ENCODE results near the gene SAMD1.

SAMD1 gene

GRCh38 chr19:14113762-14114414 lies 23.3 kb upstream of the SAMD1 start:
- DNase-seq (ENCODE audit: low read depth in 2 of 2) = no peak

- no peak for DNase-seq (ENCODE audit: low read depth in 2 of 2)
Measured at GRCh38 chr19:14112809-14113385, 22.3 kb upstream of the SAMD1 start.

GRCh38 chr19:14112051-14112808 lies 21.7 kb upstream of the SAMD1 start:
- DNase-seq (ENCODE audit: low read depth in 2 of 2) = no peak

- no peak for DNase-seq (ENCODE audit: low read depth in 2 of 2)
Measured at GRCh38 chr19:14111486-14111885, 20.9 kb upstream of the SAMD1 start.

GRCh38 chr19:14110650-14111049 lies 20.1 kb upstream of the SAMD1 start:
- DNase-seq (ENCODE audit: low read depth in 2 of 2) = no peak

GRCh38 chr19:14107581-14108461 lies 17.3 kb upstream of the SAMD1 start:
- no peak for DNase-seq (ENCODE audit: low read depth in 2 of 2)

GRCh38 chr19:14106840-14107239 lies 16.3 kb upstream of the SAMD1 start:
- DNase-seq (ENCODE audit: low read depth in 2 of 2) = no peak

GRCh38 chr19:14105680-14106079 lies 15.1 kb upstream of the SAMD1 start:
- no peak for DNase-seq (ENCODE audit: low read depth in 2 of 2)

- no peak for DNase-seq (ENCODE audit: low read depth in 2 of 2)
Measured at GRCh38 chr19:14103310-14103709, 12.8 kb upstream of the SAMD1 start.

- no peak for DNase-seq (ENCODE audit: low read depth in 2 of 2)
Measured at GRCh38 chr19:14102756-14103155, 12.2 kb upstream of the SAMD1 start.

- DNase-seq (ENCODE audit: low read depth in 2 of 2) = no peak
Measured at GRCh38 chr19:14102102-14102696, 11.6 kb upstream of the SAMD1 start.

GRCh38 chr19:14101003-14101545 lies 10.5 kb upstream of the SAMD1 start:
- DNase-seq (ENCODE audit: low read depth in 2 of 2) = no peak

GRCh38 chr19:14097532-14098151 lies 7.1 kb upstream of the SAMD1 start:
- DNase-seq (ENCODE audit: low read depth in 2 of 2) = no peak

- no peak for DNase-seq (ENCODE audit: low read depth in 2 of 2)
Measured at GRCh38 chr19:14096272-14096992, 5.9 kb upstream of the SAMD1 start.

GRCh38 chr19:14094854-14095253 lies 4.3 kb upstream of the SAMD1 start:
- DNase-seq (ENCODE audit: low read depth in 2 of 2) = no peak

GRCh38 chr19:14093117-14093823 lies 2.7 kb upstream of the SAMD1 start:
- no peak for DNase-seq (ENCODE audit: low read depth in 2 of 2)

GRCh38 chr19:14091813-14092462 lies 1.4 kb upstream of the SAMD1 start:
- no peak for DNase-seq (ENCODE audit: low read depth in 2 of 2)

- peak; percentile 23 to 31 for DNase-seq (ENCODE audit: low read depth in 2 of 2)
Measured at GRCh38 chr19:14091081-14091812, 696 bp upstream of the SAMD1 start.
